Endothelial cell of umbilical vein (primary cell): Measurements from ENCODE around the gene FSTL1.

Experiments used
- EZH2 ChIP-seq: IDR thresholded peaks from 2 replicates; pipeline ENCODE4 v1.6.1; 2012; ENCODE audit warnings: borderline replicate concordance, low read depth, mild to moderate bottlenecking, moderate library complexity, low read length, inconsistent platforms; ENCODE audit not compliant: severe bottlenecking
- FOS ChIP-seq: IDR thresholded peaks from 2 replicates; pipeline ENCODE4 v1.6.1; 2011; ENCODE audit warnings: mild to moderate bottlenecking, low read length, moderate library complexity, borderline replicate concordance; ENCODE audit not compliant: insufficient read depth
- GATA2 ChIP-seq: IDR thresholded peaks from 2 replicates; pipeline ENCODE4 v1.7.0; 2011; ENCODE audit warnings: low read depth, mild to moderate bottlenecking, moderate library complexity, mixed read lengths, low read length; ENCODE audit not compliant: insufficient read length, insufficient read depth
- JUN ChIP-seq: IDR thresholded peaks from 2 replicates; pipeline ENCODE4 v1.6.1; 2011; ENCODE audit warnings: borderline replicate concordance, low read depth; ENCODE audit not compliant: insufficient read length, insufficient read depth
- POLR2A ChIP-seq: IDR thresholded peaks from 2 replicates; pipeline ENCODE4 v1.6.1; 2012; ENCODE audit warnings: low read depth, mild to moderate bottlenecking, control low read depth, low read length
- POLR2AphosphoS5 ChIP-seq: IDR thresholded peaks from 2 replicates; pipeline ENCODE4 v1.6.1; 2012; ENCODE audit warnings: low read depth, mild to moderate bottlenecking, control low read depth, low read length, moderate library complexity; ENCODE audit not compliant: insufficient read depth
- TF ChIP-seq, protein P1 (sequence below), 2 donors: IDR thresholded peaks; 1 replicate in 1 of 2; 2 replicates in 1 of 2; pipeline ENCODE4 v1.5.1; 2011; ENCODE audit warnings: low read length in 2 of 2, mild to moderate bottlenecking in 2 of 2, moderate library complexity in 2 of 2, control low read depth in 1 of 2, inconsistent platforms in 1 of 2, low read depth in 1 of 2; ENCODE audit not compliant: insufficient read depth in 1 of 2; ENCODE audit errors: extremely low read depth in 1 of 2
- TF ChIP-seq, protein P2 (sequence below): IDR thresholded peaks from 2 replicates; pipeline ENCODE4 v1.6.1; 2011; ENCODE audit not compliant: insufficient read depth, insufficient read length

DNA sequence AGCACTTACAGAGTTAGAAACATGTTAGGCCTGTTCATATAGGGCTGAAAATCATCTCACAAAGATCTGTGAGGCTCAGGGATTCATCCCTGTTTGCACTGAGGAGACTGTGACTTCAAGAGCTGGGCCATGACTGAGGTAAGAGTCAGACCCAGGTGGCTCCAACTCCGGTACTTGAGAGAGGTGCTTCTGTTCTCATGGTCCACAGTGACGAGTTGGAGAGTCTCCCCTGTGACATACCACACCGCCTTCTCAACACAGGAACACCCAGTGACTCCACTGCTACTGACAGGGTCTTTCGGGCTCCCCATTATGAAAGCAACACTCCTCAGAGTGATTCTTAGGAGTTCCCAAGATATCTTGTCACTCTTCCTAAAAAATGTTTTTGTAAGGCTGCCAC is 27.4 kb downstream of the FSTL1 start:
- TF ChIP-seq EZH2 (no peak), POLR2A (no peak), POLR2AphosphoS5 (no peak), FOS (no peak), GATA2 (no peak), JUN (no peak)
- TF ChIP-seq, protein P1, sequence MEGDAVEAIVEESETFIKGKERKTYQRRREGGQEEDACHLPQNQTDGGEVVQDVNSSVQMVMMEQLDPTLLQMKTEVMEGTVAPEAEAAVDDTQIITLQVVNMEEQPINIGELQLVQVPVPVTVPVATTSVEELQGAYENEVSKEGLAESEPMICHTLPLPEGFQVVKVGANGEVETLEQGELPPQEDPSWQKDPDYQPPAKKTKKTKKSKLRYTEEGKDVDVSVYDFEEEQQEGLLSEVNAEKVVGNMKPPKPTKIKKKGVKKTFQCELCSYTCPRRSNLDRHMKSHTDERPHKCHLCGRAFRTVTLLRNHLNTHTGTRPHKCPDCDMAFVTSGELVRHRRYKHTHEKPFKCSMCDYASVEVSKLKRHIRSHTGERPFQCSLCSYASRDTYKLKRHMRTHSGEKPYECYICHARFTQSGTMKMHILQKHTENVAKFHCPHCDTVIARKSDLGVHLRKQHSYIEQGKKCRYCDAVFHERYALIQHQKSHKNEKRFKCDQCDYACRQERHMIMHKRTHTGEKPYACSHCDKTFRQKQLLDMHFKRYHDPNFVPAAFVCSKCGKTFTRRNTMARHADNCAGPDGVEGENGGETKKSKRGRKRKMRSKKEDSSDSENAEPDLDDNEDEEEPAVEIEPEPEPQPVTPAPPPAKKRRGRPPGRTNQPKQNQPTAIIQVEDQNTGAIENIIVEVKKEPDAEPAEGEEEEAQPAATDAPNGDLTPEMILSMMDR (IDR thresholded peaks at IDR 0.05; ENCODE audit: extremely low read depth in 1 of 2, insufficient read depth in 1 of 2, low read depth in 1 of 2, low read length in 2 of 2), result no peak
- TF ChIP-seq, protein P2, sequence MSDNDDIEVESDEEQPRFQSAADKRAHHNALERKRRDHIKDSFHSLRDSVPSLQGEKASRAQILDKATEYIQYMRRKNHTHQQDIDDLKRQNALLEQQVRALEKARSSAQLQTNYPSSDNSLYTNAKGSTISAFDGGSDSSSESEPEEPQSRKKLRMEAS, result no peak
